GM18861 (cell line): ENCODE data around the gene PPY.
"Not testable (repeated sequence)": the region's sequence is repeated elsewhere in the genome, so short reads cannot be mapped to it uniquely, and the experiment has no call there.

Experiments used
- ATAC-seq: cut with Tn5 transposase; IDR thresholded peaks from one replicate; pipeline ENCODE4 v1.9.1; 2021; ENCODE audit not compliant: unreplicated experiment

PPY gene

DNA sequence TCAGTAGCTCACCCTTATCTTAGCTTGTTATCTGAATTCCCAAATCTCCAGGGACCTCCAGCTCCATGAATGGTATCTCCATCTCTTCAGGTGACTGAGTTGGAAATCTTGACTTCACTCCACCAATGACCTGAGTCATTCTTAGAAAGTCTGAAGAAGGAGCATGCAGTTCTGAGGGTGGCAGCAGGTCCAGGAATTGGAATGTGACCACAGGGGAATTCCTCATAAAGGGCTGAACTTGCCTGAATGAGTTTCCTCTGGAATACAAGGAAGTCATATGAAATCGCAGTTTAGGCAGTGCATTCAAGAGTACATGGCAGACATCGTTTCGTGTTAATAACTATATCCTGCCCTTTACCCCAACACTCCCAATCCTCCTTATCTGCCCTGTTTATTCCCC is 24.0 kb upstream of the PPY start:
- ATAC-seq: no peak

GRCh38 chr17:43962479-43962878 is 20.2 kb upstream of the PPY start:
- no peak for ATAC-seq

DNA sequence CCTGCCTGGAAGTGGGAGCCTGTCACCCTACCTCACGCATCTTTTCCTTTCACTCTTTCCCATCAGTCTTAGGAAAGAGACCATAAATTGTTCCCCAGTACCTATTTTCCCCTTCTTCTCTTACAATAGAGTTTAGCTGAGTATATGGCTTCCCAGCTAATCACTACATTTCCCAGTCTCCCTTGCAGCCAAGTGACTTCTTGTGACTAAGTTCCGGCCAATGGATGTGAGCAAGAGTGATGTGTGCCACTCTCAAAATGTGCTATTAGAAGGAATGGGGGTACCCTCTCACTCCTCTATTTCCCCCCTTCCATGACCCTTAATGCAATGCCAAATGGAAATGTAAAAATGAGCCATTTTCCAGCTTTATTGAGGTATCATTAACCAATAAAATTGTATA is 19.7 kb upstream of the PPY start:
- no peak for ATAC-seq

DNA sequence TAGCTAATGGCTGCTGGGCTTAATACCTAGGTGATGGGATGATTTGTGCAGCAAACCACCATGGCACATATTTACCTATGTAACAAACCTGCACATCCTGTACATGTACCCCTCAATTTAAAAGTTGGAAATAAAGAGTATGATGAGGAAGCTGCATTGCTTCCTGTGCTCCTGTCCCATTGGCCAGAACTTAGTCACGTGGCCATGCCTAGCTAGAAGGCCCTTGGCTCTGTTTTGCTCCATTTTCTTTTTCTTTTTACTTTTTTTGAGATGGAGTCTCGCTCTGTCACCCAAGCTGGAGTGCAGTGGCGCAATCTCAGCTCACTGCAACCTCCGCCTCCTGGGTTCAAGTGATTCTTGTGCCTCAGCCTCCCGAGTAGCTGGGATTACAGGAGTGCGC is 19.0 kb upstream of the PPY start:
- ATAC-seq: not testable (repeated sequence)

DNA sequence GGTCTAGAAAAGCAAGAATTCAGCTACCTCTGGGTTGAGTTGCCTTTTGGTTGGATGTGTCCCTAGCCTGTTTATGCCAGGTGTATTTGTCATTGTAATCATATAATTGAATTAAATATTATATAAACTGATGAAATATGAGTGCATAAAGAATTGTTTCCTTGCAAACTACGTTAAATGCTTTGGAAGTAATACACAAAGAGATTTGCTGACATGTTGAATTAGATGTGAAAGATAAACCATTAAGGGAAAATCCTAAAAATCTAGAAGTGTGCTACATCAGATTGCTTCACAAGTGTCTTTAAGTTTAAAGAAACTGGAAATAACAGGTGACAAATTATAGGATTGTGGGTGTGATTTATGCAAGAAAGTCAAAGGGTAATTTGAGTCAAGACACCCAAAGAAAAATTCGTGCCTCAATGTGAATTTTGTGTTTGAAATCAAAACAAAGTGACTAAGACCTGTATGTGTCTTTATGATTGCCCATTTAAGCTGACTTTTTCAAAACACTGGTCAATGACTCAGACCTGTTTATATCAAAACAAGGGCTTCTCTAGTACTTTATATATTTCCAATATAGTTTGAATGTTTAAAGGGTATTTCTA is 16.6 kb upstream of the PPY start:
- no peak for ATAC-seq

DNA sequence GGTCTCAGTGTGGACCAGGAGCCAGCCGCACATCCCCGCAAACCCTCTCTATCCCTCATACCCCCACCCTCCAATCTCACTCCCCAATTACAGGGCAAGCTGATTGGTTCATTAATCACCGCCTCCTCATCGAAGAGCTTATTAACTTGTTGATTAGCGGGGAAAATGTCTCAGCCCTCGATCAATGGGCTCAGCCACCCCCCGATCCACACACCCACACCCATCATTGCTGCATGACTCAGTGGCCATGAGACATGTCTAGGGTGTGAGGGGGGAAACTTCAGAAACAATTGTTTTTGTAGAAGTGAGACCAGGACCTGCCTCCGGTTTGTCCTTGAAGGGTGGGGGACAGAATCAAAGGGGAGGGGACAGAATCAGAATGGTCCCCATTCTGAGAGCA is 13.9 kb upstream of the PPY start:
- ATAC-seq: no peak

GRCh38 chr17:43953746-43954145 is 11.5 kb upstream of the PPY start, which contains the start of gene PYY:
PYY (minus strand) TSS chr17:43953940; CDS start chr17:43953483, 457 bp downstream.
- no peak for ATAC-seq

- no peak for ATAC-seq
Observed at GRCh38 chr17:43952724-43953666, 10.7 kb upstream of the PPY start.

- ATAC-seq: no peak
Observed at GRCh38 chr17:43952351-43952723, 10.1 kb upstream of the PPY start.

DNA sequence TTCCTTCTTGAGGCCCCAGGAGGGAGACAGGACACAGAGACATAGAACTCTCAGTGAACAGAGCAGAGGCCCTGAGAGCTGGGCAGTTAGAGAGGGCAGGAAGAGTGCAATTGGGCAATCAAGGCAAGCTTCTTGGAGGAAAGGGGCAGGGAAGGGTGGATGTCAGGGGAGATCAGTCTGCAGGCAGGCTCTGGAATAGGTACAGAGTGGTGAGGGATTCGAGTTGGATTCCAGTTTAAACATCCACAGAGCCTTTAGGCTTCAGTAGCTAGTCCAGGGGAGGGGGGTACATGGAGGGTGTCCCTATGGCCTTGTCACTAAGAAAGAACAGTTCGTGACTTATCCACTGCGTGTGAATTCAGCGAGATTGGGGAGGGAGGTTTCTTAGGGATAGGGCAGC is 9.5 kb upstream of the PPY start:
- ATAC-seq: no peak

GRCh38 chr17:43950554-43950953 is 8.3 kb upstream of the PPY start:
- no peak for ATAC-seq

- ATAC-seq: no peak
Observed at GRCh38 chr17:43949781-43950180, 7.5 kb upstream of the PPY start.

GRCh38 chr17:43946781-43947180 is 4.5 kb upstream of the PPY start:
- no peak for ATAC-seq

DNA sequence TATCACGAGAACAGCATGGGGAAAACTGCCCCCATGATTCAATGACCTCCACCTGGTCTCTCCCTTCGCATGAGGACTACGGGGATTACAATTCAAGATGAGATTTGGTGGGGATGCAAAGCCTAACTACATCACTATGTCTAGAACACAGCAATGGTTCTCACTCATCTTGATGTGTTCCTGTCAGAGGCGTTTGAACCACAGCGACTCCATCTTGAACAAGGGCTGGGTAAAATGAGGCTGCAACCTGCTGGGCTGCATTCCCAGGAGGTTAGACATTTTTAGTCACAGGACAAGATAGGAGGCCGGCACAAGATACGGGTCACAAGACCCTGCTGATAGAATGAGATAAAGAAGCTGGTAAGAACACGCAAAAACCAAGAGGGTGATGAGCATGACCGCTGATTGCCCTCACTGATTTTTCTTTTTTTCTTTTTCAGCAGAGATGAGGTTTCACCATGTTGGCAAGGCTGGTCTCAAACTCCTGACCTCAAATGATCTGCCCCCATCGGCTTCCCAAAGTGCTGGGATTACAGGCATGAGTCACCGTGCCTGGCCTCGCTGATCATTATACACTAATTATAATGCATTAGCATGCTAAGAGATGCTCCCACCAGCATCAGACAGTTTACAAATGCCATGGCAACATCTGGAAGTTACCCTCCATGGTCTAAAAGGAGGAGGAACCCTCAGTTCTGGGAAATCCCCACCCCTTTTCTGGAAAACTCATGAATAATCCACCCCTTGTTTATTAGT is 3.0 kb upstream of the PPY start:
- no peak for ATAC-seq

GRCh38 chr17:43940630-43941029 is 1.6 kb downstream of the PPY start:
- ATAC-seq: no peak

- ATAC-seq: no peak
Observed at GRCh38 chr17:43939886-43940285, 2.4 kb downstream of the PPY start.

DNA sequence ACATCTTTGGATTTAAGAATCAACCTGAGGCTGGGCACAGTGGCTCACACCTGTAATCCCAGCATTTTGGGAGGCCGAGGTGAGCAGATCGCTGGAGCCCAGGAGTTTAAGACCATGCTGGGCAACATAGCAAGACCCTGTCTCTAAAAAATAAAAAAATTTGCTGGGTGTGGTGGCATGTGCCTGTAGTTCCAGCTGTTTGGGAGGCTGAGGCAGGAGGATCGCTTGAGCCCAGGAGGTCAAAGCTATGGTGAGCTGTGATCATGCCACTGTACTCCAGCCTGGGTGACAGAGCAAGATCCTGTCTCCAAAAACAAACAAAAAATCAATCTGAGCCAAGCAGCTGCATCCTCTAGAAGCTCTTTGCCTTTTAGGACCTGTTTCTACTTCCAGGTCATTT is 2.8 kb downstream of the PPY start:
- ATAC-seq: not testable (repeated sequence)

DNA sequence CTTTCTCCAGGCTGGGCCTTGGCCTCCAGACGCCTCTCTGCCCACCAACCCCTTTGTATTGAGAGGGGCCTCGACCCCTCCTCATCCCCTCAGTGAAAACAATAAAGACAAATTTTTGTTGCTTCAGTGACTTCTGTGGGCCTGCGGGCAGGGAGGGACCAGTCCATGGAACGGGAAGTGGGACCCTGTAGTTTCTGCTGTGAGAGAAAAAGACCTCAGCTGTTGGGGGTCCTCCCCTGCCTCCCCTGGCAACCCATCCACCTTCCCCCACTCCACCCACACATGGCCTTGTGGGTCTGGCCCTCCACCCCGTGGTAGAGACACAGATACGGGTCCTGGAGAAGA is 3.5 kb downstream of the PPY start:
- no peak for ATAC-seq

DNA sequence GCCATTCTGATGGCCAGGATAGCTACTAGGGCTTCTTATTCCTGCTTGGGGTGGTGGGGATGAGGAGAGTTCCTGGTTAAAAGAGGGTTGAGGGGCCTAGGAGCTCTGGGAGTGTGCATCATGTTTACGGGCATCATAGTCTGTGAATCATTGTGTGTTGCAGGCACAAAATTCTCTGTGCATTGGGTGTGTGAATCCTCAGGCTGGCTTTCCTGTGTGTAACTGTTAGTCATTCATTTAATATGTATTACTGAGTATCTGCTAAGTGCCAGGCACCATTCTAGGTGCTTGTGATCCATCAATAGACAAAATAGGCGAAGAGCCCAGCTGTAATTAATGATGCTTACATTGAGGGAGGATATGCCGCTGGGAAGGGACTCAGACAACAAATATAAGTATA is 5.8 kb downstream of the PPY start:
- no peak for ATAC-seq

GRCh38 chr17:43935926-43936261 is 6.4 kb downstream of the PPY start:
- ATAC-seq: no peak

DNA sequence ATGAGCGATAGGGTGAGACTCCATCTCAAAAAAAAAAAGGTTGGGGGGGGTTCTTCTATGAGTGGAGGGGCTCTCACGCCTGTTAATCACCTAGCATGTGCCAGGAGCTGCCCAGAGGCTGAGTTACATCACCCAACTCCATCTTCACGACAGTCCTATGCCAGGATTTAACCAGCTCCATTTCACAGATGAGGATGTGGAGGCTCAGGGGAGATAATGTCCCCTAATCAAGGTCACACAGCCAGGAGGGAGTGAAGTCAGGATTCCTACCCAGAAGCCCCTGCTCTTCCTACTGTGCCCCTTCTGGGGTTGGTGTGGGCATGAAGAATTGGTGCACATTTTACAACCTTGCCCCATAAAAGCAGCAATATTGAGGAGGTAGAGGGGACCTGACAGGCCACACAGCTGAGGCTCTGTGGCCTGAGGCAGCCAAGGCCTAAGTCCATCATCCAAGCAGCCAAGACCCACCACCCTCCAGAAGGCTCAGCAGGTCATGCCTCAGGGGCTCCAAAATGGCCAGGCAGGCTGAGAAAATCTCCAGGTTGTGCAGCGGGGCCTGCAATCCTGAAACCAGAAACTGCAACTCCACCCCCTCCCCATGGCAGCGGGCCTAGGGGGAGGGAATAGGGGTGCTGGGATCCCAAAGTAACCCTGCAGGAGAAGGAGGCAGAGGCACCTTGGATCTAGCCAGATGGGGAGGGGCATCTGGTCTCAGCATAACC is 6.9 kb downstream of the PPY start:
- ATAC-seq: no peak
